Measurements from ENCODE around the gene FBXL2.

The FBXL2 gene

DNA sequence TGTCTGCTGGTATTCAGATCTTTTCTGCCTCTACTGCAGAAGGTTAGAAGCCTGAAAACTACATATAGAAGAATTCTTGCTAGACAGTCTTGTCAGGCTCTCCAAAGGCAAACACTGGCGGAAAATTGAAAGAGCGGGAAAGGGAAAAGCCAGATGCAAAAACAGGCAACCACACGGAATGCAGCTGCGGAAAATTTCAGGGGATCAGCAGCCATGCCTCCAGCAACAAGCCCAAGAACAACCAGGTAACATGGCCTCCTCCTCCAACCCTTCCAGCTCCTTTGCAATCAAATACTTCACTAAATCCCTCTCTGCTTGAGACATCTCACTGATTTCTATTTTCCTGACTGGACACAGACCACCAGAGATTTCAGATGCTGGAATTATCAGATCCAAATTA, 153.3 kb downstream of the FBXL2 start:
- no peak for DNase-seq

DNA sequence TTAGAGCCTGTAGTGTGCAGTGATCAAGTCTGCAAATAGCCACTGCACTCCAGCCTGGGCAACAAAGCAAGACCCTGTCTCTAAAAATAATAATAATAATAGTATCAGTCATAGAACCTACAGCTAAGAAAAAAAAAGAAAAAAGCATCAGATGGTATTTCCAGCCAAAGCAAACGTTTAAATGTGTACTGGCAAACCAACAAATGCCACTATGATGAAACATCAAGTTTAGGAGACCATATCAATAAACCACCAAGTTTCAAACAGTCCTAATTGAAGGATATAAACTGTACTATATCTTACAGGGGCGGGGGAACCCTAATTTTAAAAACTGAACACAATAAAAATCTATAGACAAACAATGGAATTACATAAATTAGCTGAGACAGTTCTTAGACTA, 156.6 kb downstream of the FBXL2 start:
- no peak for DNase-seq

All from NCI-H2029 treated with DMSO at 0.1 percent for 48 hours (cell line).